COLO829 (cell line): ENCODE measurements around the gene GAL.
"Not testable (repeated sequence)": the region's sequence is repeated elsewhere in the genome, so short reads cannot be mapped to it uniquely, and the experiment has no call there.

Source experiments
- DNase-seq: peaks from one replicate; pipeline ENCODE4 v3.0.0; 2012; ENCODE audit warnings: low spot score

The GAL gene

GRCh38 chr11:68684385-68685356 lies at the start of gene GAL:
TSS of gene GAL (plus strand) at chr11:68684544. CDS start at chr11:68684924, 380 bp downstream.
- no peak for DNase-seq

GRCh38 chr11:68634606-68635005 lies 49.7 kb upstream of the GAL start:
- not testable (repeated sequence) for DNase-seq

GRCh38 chr11:68635172-68635571 lies 49.2 kb upstream of the GAL start:
- DNase-seq = not testable (repeated sequence)

GRCh38 chr11:68635883-68636282 lies 48.5 kb upstream of the GAL start:
- not testable (repeated sequence) for DNase-seq

GRCh38 chr11:68639322-68639721 lies 45.0 kb upstream of the GAL start:
- DNase-seq = not testable (repeated sequence)

GRCh38 chr11:68641880-68642279 lies 42.5 kb upstream of the GAL start:
- DNase-seq = no peak

- DNase-seq = no peak
These were observed 40.8 kb upstream of the GAL start for GRCh38 chr11:68643585-68643984.

- DNase-seq = no peak
These were observed 37.5 kb upstream of the GAL start for GRCh38 chr11:68646832-68647231.

GRCh38 chr11:68649851-68650555 lies 34.3 kb upstream of the GAL start:
- no peak for DNase-seq

- DNase-seq = no peak
These were observed 33.5 kb upstream of the GAL start for GRCh38 chr11:68650801-68651200.

GRCh38 chr11:68651208-68651984 lies 32.9 kb upstream of the GAL start:
- no peak for DNase-seq

- no peak for DNase-seq
These were observed 32.2 kb upstream of the GAL start for GRCh38 chr11:68651985-68652682.

- DNase-seq = no peak
These were observed 31.6 kb upstream of the GAL start for GRCh38 chr11:68652683-68653156.

- no peak for DNase-seq
These were observed 30.6 kb upstream of the GAL start for GRCh38 chr11:68653486-68654430.

GRCh38 chr11:68654978-68655377 lies 29.4 kb upstream of the GAL start:
- no peak for DNase-seq

- DNase-seq = no peak
These were observed 28.9 kb upstream of the GAL start for GRCh38 chr11:68655406-68655805.

GRCh38 chr11:68655806-68656205 lies 28.5 kb upstream of the GAL start:
- DNase-seq = no peak

GRCh38 chr11:68657021-68657780 lies 27.1 kb upstream of the GAL start:
- no peak for DNase-seq

- DNase-seq = no peak
These were observed 26.2 kb upstream of the GAL start for GRCh38 chr11:68658097-68658496.

GRCh38 chr11:68658661-68659060 lies 25.7 kb upstream of the GAL start:
- DNase-seq = no peak
